ENCODE data around the gene PGA4.

- TF ChIP-seq SMAD4 (CRISPR knock-in tag; IDR thresholded peaks at IDR 0.05), result no peak
- no peak for TF ChIP-seq GABPB1 (CRISPR knock-in tag; IDR thresholded peaks at IDR 0.05)
- TF ChIP-seq CTCF (IDR thresholded peaks at IDR 0.05), result no peak
- TF ChIP-seq, protein P1, sequence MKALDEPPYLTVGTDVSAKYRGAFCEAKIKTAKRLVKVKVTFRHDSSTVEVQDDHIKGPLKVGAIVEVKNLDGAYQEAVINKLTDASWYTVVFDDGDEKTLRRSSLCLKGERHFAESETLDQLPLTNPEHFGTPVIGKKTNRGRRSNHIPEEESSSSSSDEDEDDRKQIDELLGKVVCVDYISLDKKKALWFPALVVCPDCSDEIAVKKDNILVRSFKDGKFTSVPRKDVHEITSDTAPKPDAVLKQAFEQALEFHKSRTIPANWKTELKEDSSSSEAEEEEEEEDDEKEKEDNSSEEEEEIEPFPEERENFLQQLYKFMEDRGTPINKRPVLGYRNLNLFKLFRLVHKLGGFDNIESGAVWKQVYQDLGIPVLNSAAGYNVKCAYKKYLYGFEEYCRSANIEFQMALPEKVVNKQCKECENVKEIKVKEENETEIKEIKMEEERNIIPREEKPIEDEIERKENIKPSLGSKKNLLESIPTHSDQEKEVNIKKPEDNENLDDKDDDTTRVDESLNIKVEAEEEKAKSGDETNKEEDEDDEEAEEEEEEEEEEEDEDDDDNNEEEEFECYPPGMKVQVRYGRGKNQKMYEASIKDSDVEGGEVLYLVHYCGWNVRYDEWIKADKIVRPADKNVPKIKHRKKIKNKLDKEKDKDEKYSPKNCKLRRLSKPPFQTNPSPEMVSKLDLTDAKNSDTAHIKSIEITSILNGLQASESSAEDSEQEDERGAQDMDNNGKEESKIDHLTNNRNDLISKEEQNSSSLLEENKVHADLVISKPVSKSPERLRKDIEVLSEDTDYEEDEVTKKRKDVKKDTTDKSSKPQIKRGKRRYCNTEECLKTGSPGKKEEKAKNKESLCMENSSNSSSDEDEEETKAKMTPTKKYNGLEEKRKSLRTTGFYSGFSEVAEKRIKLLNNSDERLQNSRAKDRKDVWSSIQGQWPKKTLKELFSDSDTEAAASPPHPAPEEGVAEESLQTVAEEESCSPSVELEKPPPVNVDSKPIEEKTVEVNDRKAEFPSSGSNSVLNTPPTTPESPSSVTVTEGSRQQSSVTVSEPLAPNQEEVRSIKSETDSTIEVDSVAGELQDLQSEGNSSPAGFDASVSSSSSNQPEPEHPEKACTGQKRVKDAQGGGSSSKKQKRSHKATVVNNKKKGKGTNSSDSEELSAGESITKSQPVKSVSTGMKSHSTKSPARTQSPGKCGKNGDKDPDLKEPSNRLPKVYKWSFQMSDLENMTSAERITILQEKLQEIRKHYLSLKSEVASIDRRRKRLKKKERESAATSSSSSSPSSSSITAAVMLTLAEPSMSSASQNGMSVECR (CRISPR knock-in tag; IDR thresholded peaks at IDR 0.05; ENCODE audit: borderline replicate concordance), result no peak
- no peak for TF ChIP-seq NR2C2 (CRISPR knock-in tag; IDR thresholded peaks at IDR 0.05)
- TF ChIP-seq TEAD4 (CRISPR knock-in tag; IDR thresholded peaks at IDR 0.05), result no peak
- TF ChIP-seq ATF3 (CRISPR knock-in tag; conservative IDR thresholded peaks at IDR 0.05), result no peak
- TF ChIP-seq, protein P2, sequence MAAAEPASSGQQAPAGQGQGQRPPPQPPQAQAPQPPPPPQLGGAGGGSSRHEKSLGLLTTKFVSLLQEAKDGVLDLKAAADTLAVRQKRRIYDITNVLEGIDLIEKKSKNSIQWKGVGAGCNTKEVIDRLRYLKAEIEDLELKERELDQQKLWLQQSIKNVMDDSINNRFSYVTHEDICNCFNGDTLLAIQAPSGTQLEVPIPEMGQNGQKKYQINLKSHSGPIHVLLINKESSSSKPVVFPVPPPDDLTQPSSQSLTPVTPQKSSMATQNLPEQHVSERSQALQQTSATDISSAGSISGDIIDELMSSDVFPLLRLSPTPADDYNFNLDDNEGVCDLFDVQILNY (CRISPR knock-in tag; IDR thresholded peaks at IDR 0.05), result no peak
- TF ChIP-seq, protein P3, sequence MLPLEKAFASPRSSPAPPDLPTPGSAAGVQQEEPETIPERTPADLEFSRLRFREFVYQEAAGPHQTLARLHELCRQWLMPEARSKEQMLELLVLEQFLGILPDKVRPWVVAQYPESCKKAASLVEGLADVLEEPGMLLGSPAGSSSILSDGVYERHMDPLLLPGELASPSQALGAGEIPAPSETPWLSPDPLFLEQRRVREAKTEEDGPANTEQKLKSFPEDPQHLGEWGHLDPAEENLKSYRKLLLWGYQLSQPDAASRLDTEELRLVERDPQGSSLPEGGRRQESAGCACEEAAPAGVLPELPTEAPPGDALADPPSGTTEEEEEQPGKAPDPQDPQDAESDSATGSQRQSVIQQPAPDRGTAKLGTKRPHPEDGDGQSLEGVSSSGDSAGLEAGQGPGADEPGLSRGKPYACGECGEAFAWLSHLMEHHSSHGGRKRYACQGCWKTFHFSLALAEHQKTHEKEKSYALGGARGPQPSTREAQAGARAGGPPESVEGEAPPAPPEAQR (CRISPR knock-in tag; IDR thresholded peaks at IDR 0.05), result no peak
- TF ChIP-seq FOXP1 (CRISPR knock-in tag; IDR thresholded peaks at IDR 0.05; ENCODE audit: borderline replicate concordance), result no peak
- TF ChIP-seq CREM (CRISPR knock-in tag; IDR thresholded peaks at IDR 0.05), result no peak
- no peak for TF ChIP-seq USF2 (CRISPR knock-in tag; IDR thresholded peaks at IDR 0.05)
- TF ChIP-seq, protein P4, sequence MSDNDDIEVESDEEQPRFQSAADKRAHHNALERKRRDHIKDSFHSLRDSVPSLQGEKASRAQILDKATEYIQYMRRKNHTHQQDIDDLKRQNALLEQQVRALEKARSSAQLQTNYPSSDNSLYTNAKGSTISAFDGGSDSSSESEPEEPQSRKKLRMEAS (CRISPR knock-in tag; IDR thresholded peaks at IDR 0.05), result no peak
Measured at GRCh38 chr11:61272731-61273130, 50.6 kb downstream of the PGA4 start.

All from WTC11 (cell line).